ENCODE measurements around the gene TTC12.

Gene TTC12

GRCh38 chr11:113324250-113324649, 9.9 kb downstream of the TTC12 start:
- no peak for DNase-seq (ENCODE audit: low read depth)
- TF ChIP-seq CTCF (IDR thresholded peaks at IDR 0.05; ENCODE audit: low read depth, low read length) = no peak
- no peak for TF ChIP-seq POLR2A (IDR thresholded peaks at IDR 0.05; ENCODE audit: extremely low read depth, insufficient read length)
- no peak for TF ChIP-seq MAX (IDR thresholded peaks at IDR 0.05; ENCODE audit: low read depth, low read length)
- no peak for TF ChIP-seq MYC (IDR thresholded peaks at IDR 0.05; ENCODE audit: low read depth, low read length)
- no peak overlapping the region for H3K4me3 ChIP-seq (ENCODE audit: low read depth, low read length)

GRCh38 chr11:113329725-113330124, 15.3 kb downstream of the TTC12 start:
- DNase-seq (ENCODE audit: low read depth) = no peak
- no peak for TF ChIP-seq POLR2A (IDR thresholded peaks at IDR 0.05; ENCODE audit: extremely low read depth, insufficient read length)
- H3K4me3 ChIP-seq (ENCODE audit: low read depth, low read length) = no peak overlapping the region

GRCh38 chr11:113331441-113331840, 17.1 kb downstream of the TTC12 start:
- H3K4me3 ChIP-seq (ENCODE audit: low read depth, low read length) = no peak overlapping the region
- DNase-seq (ENCODE audit: low read depth) = no peak
- TF ChIP-seq MYC (IDR thresholded peaks at IDR 0.05; ENCODE audit: low read depth, low read length) = no peak

GRCh38 chr11:113332023-113332422, 17.6 kb downstream of the TTC12 start:
- TF ChIP-seq CTCF (IDR thresholded peaks at IDR 0.05; ENCODE audit: low read depth, low read length) (no peak), MYC (IDR thresholded peaks at IDR 0.05; ENCODE audit: low read depth, low read length) (no peak), POLR2A (IDR thresholded peaks at IDR 0.05; ENCODE audit: extremely low read depth, insufficient read length) (no peak), MAX (IDR thresholded peaks at IDR 0.05; ENCODE audit: low read depth, low read length) (no peak)
- H3K4me3 ChIP-seq (ENCODE audit: low read depth, low read length) = no peak overlapping the region
- DNase-seq (ENCODE audit: low read depth) = no peak

- DNase-seq (ENCODE audit: low read depth) = no peak
- TF ChIP-seq POLR2A (IDR thresholded peaks at IDR 0.05; ENCODE audit: extremely low read depth, insufficient read length) = no peak
- no peak for TF ChIP-seq CTCF (IDR thresholded peaks at IDR 0.05; ENCODE audit: low read depth, low read length)
- no peak for TF ChIP-seq MYC (IDR thresholded peaks at IDR 0.05; ENCODE audit: low read depth, low read length)
- TF ChIP-seq MAX (IDR thresholded peaks at IDR 0.05; ENCODE audit: low read depth, low read length) = no peak
- no peak overlapping the region for H3K4me3 ChIP-seq (ENCODE audit: low read depth, low read length)
Observed at GRCh38 chr11:113332638-113333329, 18.4 kb downstream of the TTC12 start.

- no peak for DNase-seq (ENCODE audit: low read depth)
Observed at GRCh38 chr11:113334183-113334582, 19.8 kb downstream of the TTC12 start.

More at GRCh38 chr11:113334183-113334582, 19.8 kb downstream of the TTC12 start:
- no peak overlapping the region for H3K4me3 ChIP-seq (ENCODE audit: low read depth, low read length)
- TF ChIP-seq MYC (IDR thresholded peaks at IDR 0.05; ENCODE audit: low read depth, low read length) (no peak), POLR2A (IDR thresholded peaks at IDR 0.05; ENCODE audit: extremely low read depth, insufficient read length) (no peak), CTCF (IDR thresholded peaks at IDR 0.05; ENCODE audit: low read depth, low read length) (no peak), MAX (IDR thresholded peaks at IDR 0.05; ENCODE audit: low read depth, low read length) (no peak)
